ENCODE data around the gene SPDEF. TPM values are rescaled to one million over a fixed set of nuclear protein-coding genes. Genes with fewer than 3 reads are reported as not detected.

Gene SPDEF
- total and polyA plus RNA-seq, 2 experiments from 2014 or later, result 0.69 TPM; not detected in 1

GRCh38 chr6:34512738-34513115, 43.4 kb downstream of the SPDEF start (continued):
- no peak for TF ChIP-seq REST (IDR thresholded peaks at IDR 0.05; ENCODE audit: unreplicated experiment)

DNA sequence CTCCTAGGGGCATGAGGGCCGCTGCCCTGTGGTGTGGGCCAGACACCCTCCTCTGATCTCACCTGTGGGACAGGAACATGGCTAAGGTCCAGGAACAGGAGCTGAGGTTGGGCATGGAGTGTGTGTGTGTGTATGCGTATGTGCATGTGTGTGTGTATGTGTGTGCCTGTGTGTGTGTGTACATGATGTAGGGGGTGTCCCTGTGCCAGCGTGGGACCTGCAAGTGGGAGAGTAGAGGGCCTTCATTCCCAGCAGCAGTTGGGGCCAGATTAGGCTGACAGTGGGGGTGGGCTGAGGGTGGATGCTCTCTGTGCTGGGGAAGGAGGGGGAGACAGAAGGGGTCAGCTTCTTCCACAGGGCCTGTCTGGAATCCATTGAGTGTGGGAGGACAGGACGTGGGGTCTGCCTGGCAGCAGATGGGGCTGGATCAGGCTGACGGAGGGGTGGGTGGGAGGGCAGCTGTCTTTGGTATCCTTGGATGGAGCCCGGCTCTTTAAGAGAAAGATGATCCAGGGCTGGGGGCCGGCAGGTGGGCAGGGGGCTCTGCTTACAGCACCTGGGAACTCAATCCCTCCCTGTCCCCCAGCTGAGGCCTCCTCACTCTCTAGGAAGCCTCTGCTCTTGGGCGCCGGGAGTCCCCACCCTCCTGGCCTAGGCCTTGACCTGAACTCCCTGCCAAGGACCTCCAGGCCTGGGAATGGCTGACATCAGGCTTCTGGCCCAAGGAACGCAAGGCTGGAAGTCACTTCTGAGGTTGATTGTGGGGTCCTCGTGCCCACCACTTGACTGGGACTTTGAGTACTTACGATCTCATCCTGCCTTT, 44.0 kb downstream of the SPDEF start:
- Histone ChIP-seq H2AFZ (no peak overlapping the region), H3K36me3 (ENCODE audit: insufficient read depth) (no peaks in the 10 kb centered on the region), H4K20me1 (replicated peaks; ENCODE audit: insufficient read depth) (no peaks in the 10 kb centered on the region; the same call in none of the 2 replicates), H3K9me2 (ENCODE audit: insufficient read depth) (no peaks in the 10 kb centered on the region), H3K79me2 (replicated peaks; ENCODE audit: insufficient read depth) (no peaks in the 10 kb centered on the region), H3K4me3 (no peak overlapping the region), H3K4me1 (ENCODE audit: insufficient read depth) (no peaks in the 10 kb centered on the region; the same call in 1 of the 2 replicates), H3K27me3 (ENCODE audit: insufficient read depth) (no peaks in the 10 kb centered on the region), H3F3A (replicated peaks; ENCODE audit: low read depth) (no peaks in the 10 kb centered on the region), H3K27ac (ENCODE audit: low read depth) (no peak overlapping the region), H3K4me2 (no peak overlapping the region)
- H3K27me3 Mint-ChIP-seq (ENCODE audit: insufficient read depth, low read depth, poor library complexity), result peaks cover 9% of the 10 kb centered on the region
- no peak overlapping the region for H3K4me3 Mint-ChIP-seq
- no peaks in the 10 kb centered on the region for H3K36me3 Mint-ChIP-seq (ENCODE audit: low read depth)
- ATAC-seq, result no peak
- H3K27ac Mint-ChIP-seq, result no peak overlapping the region
- TF ChIP-seq ZNF462 (CRISPR knock-in tag; IDR thresholded peaks at IDR 0.05) (no peak), CREB1 (CRISPR knock-in tag; IDR thresholded peaks at IDR 0.05; ENCODE audit: low read depth) (no peak), JUNB (IDR thresholded peaks at IDR 0.05; ENCODE audit: unreplicated experiment) (no peak), NANOG (IDR thresholded peaks at IDR 0.05; ENCODE audit: borderline replicate concordance) (no peak), STAT1 (IDR thresholded peaks at IDR 0.05; ENCODE audit: unreplicated experiment) (no peak), ZNF331 (CRISPR knock-in tag; IDR thresholded peaks at IDR 0.05; ENCODE audit: low read depth) (no peak), POLR2AphosphoS5 (IDR thresholded peaks at IDR 0.05; ENCODE audit: low read depth) (no peak), EZH2 (IDR thresholded peaks at IDR 0.05; ENCODE audit: low read depth, unreplicated experiment) (no peak)
- TF ChIP-seq, protein P1, sequence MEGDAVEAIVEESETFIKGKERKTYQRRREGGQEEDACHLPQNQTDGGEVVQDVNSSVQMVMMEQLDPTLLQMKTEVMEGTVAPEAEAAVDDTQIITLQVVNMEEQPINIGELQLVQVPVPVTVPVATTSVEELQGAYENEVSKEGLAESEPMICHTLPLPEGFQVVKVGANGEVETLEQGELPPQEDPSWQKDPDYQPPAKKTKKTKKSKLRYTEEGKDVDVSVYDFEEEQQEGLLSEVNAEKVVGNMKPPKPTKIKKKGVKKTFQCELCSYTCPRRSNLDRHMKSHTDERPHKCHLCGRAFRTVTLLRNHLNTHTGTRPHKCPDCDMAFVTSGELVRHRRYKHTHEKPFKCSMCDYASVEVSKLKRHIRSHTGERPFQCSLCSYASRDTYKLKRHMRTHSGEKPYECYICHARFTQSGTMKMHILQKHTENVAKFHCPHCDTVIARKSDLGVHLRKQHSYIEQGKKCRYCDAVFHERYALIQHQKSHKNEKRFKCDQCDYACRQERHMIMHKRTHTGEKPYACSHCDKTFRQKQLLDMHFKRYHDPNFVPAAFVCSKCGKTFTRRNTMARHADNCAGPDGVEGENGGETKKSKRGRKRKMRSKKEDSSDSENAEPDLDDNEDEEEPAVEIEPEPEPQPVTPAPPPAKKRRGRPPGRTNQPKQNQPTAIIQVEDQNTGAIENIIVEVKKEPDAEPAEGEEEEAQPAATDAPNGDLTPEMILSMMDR (conservative IDR thresholded peaks at IDR 0.05; ENCODE audit: low read depth in 2 of 2), result no peak
- TF ChIP-seq, protein P2, sequence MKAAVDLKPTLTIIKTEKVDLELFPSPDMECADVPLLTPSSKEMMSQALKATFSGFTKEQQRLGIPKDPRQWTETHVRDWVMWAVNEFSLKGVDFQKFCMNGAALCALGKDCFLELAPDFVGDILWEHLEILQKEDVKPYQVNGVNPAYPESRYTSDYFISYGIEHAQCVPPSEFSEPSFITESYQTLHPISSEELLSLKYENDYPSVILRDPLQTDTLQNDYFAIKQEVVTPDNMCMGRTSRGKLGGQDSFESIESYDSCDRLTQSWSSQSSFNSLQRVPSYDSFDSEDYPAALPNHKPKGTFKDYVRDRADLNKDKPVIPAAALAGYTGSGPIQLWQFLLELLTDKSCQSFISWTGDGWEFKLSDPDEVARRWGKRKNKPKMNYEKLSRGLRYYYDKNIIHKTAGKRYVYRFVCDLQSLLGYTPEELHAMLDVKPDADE (IDR thresholded peaks at IDR 0.05), result no peak
- peaks cover 8% of the 10 kb centered on the region; the same call in 2 of the 3 replicates for H3K9me3 Mint-ChIP-seq
- H3K4me1 Mint-ChIP-seq, result peaks cover 26% of the 10 kb centered on the region
- no peak for DNase-seq (ENCODE audit: low spot score)
